ENCODE results near the gene OR5L1.

The OR5L1 gene

GRCh38 chr11:55811067-55811466 lies at the start of gene OR5L1:
Gene OR5L1 (plus strand): TSS chr11:55811367. CDS start chr11:55811467, 100 bp downstream.
- DNase-seq (ENCODE audit: extremely low spot score), result no peak
- TF ChIP-seq CTCF (IDR thresholded peaks at IDR 0.05; ENCODE audit: control extremely low read depth, extremely low read depth, low read depth, missing control alignments), result no peak
- POLR2A ChIA-PET, result no interaction called here
- CTCF ChIA-PET, result no interaction called here

DNA sequence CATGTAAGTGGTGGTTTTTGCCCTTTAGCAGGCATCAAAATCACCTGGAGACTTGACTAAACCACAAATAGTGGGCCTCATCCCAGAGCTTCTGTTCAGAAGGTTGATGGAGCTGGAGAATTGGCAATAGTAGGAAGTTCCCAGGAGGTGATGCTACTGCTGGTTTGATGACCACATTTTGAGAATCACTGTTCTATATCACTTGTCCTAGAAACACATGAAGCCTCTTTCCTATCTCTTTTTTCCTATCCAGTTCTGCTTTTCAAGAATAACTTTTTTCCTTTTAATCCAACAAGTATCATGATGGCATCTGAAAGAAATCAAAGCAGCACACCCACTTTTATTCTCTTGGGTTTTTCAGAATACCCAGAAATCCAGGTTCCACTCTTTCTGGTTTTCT lies 38.0 kb upstream of the OR5L1 start, which contains the start of gene OR5D13:
Gene OR5D13 (plus strand): TSS at position 301 of the 400 bp plus-strand sequence. CDS start 0 bp downstream, at position 301.
- no peak for DNase-seq (ENCODE audit: extremely low spot score)
- ChIA-PET CTCF (no interaction called here), POLR2A (no interaction called here)
- no peak for TF ChIP-seq CTCF (IDR thresholded peaks at IDR 0.05; ENCODE audit: control extremely low read depth, extremely low read depth, low read depth, missing control alignments)

DNA sequence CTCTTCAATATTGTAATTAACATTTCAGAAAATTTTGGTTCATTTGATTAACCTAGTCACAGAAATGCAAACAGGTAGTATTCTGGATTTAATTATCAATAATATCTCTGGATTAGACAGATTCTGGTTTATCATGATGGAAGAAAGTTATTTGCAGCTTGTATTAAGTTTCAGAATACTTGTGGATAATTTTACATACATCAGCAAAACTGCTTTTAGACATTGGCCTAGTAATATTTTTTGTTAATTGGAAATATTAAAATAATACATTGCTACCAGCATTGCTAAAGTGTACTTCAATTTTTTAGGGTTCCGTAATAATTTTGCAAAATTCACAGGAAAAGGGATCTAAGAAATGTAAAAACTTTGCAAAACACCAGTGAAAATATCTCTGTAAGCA lies 19.6 kb upstream of the OR5L1 start:
- ChIA-PET CTCF (no interaction called here), POLR2A (no interaction called here)
- TF ChIP-seq CTCF (IDR thresholded peaks at IDR 0.05; ENCODE audit: control extremely low read depth, extremely low read depth, low read depth, missing control alignments), result no peak
- DNase-seq (ENCODE audit: extremely low spot score), result no peak

- ChIA-PET CTCF (no interaction called here), POLR2A (no interaction called here)
- no peak for TF ChIP-seq CTCF (IDR thresholded peaks at IDR 0.05; ENCODE audit: control extremely low read depth, extremely low read depth, low read depth, missing control alignments)
- DNase-seq (ENCODE audit: extremely low spot score), result no peak
Observed at GRCh38 chr11:55793321-55793720, 17.8 kb upstream of the OR5L1 start.

GRCh38 chr11:55795256-55795655 lies 15.9 kb upstream of the OR5L1 start, which contains the start of gene OR5D14:
Gene OR5D14 (plus strand): TSS chr11:55795556. CDS start chr11:55795556, 0 bp downstream.
- POLR2A ChIA-PET, result no interaction called here
- CTCF ChIA-PET, result no interaction called here
- TF ChIP-seq CTCF (IDR thresholded peaks at IDR 0.05; ENCODE audit: control extremely low read depth, extremely low read depth, low read depth, missing control alignments), result no peak
- DNase-seq (ENCODE audit: extremely low spot score), result no peak

GRCh38 chr11:55806248-55806647 lies 4.9 kb upstream of the OR5L1 start:
- no peak for DNase-seq (ENCODE audit: extremely low spot score)
- CTCF ChIA-PET, result no interaction called here
- POLR2A ChIA-PET, result no interaction called here
- TF ChIP-seq CTCF (IDR thresholded peaks at IDR 0.05; ENCODE audit: control extremely low read depth, extremely low read depth, low read depth, missing control alignments), result no peak

DNA sequence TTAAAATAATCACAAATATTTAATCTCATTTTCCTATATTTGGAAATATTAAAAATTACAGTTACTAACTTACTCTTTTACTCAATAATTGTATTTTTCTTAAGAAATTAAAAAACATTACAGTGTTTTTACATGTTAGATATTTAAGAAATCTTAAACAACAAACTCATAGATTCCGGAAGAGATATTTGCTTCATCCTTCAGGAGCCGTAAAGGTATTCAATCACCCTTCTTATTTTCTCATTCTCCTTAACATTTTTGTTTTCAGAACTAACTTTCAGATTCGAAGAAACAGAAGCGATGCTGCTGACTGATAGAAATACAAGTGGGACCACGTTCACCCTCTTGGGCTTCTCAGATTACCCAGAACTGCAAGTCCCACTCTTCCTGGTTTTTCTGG lies 8.2 kb downstream of the OR5L1 start, which contains the start of gene OR5D18:
Gene OR5D18 (plus strand): TSS at position 301 of the 400 bp plus-strand sequence. CDS start 0 bp downstream, at position 301.
- ChIA-PET POLR2A (no interaction called here), CTCF (no interaction called here)
- no peak for TF ChIP-seq CTCF (IDR thresholded peaks at IDR 0.05; ENCODE audit: control extremely low read depth, extremely low read depth, low read depth, missing control alignments)
- no peak for DNase-seq (ENCODE audit: extremely low spot score)

All from GM10248 (cell line).